HG03571 (cell line): ENCODE measurements around the gene ARHGAP12.

Source experiments
- ATAC-seq: cut with Tn5 transposase; IDR thresholded peaks from one replicate; pipeline ENCODE4 v1.9.1; 2021; ENCODE audit not compliant: unreplicated experiment

Gene ARHGAP12

GRCh38 chr10:31830887-31831286, 97.7 kb downstream of the ARHGAP12 start:
- ATAC-seq = no peak

- ATAC-seq = no peak
These were observed 98.9 kb downstream of the ARHGAP12 start for GRCh38 chr10:31829776-31830175.

- ATAC-seq = no peak
These were observed 105.3 kb downstream of the ARHGAP12 start for GRCh38 chr10:31823358-31823757.

GRCh38 chr10:31822616-31823318, 105.9 kb downstream of the ARHGAP12 start:
- no peak for ATAC-seq

GRCh38 chr10:31822150-31822549, 106.5 kb downstream of the ARHGAP12 start:
- no peak for ATAC-seq

GRCh38 chr10:31820778-31821369, 107.8 kb downstream of the ARHGAP12 start:
- ATAC-seq = no peak

GRCh38 chr10:31820096-31820495, 108.5 kb downstream of the ARHGAP12 start:
- no peak for ATAC-seq

- no peak for ATAC-seq
These were observed 109.2 kb downstream of the ARHGAP12 start for GRCh38 chr10:31819391-31819820.

- no peak for ATAC-seq
These were observed 112.3 kb downstream of the ARHGAP12 start for GRCh38 chr10:31816318-31816717.

- peak; percentile 66 for ATAC-seq
These were observed 120.1 kb downstream of the ARHGAP12 start for GRCh38 chr10:31808258-31809218.

- no peak for ATAC-seq
These were observed 124.2 kb downstream of the ARHGAP12 start for GRCh38 chr10:31804352-31804810.

- no peak for ATAC-seq
These were observed 124.9 kb downstream of the ARHGAP12 start for GRCh38 chr10:31803606-31804351.

- no peak for ATAC-seq
These were observed 129.4 kb downstream of the ARHGAP12 start for GRCh38 chr10:31799181-31799580.

- ATAC-seq = no peak
These were observed 135.9 kb downstream of the ARHGAP12 start for GRCh38 chr10:31792745-31793144.

GRCh38 chr10:31789555-31789954, 139.1 kb downstream of the ARHGAP12 start:
- ATAC-seq = no peak

GRCh38 chr10:31782701-31783100, 145.9 kb downstream of the ARHGAP12 start:
- ATAC-seq = no peak

GRCh38 chr10:31780717-31781116, 147.9 kb downstream of the ARHGAP12 start:
- no peak for ATAC-seq

GRCh38 chr10:31778627-31779026, 150.0 kb downstream of the ARHGAP12 start:
- ATAC-seq = no peak

- no peak for ATAC-seq
These were observed 152.5 kb downstream of the ARHGAP12 start for GRCh38 chr10:31776159-31776558.

GRCh38 chr10:31774928-31775650, 153.5 kb downstream of the ARHGAP12 start:
- no peak for ATAC-seq
